Fibroblast of villous mesenchyme (primary cell): Measurements from ENCODE around the gene DRD3. TPM values are rescaled to one million over a fixed set of nuclear protein-coding genes. Genes with fewer than 3 reads are reported as not detected.

Experiments used
- DNase-seq: peaks from one replicate; pipeline ENCODE4 v3.0.0-alpha.2; 2010; ENCODE audit warnings: low read depth
- H3K4me3 ChIP-seq: 2 replicates; pipeline ENCODE4 v1.5.1; 2011; ENCODE audit warnings: low read depth, mild to moderate bottlenecking, low read length
- total RNA-seq: library from RNA; depleted of rRNA; stranded (reverse); fragments of >200 nt; gene quantifications from 2 replicates; pipeline ENCODE4 v1.2.3, GENCODE V29; 2012
- TF ChIP-seq, protein P1 (sequence below): IDR thresholded peaks from 2 replicates; pipeline ENCODE4 v1.5.1; 2012; ENCODE audit warnings: low read depth, mild to moderate bottlenecking, low read length; ENCODE audit not compliant: insufficient read depth

The DRD3 gene
- total RNA-seq, 1 donor: not detected

DNA sequence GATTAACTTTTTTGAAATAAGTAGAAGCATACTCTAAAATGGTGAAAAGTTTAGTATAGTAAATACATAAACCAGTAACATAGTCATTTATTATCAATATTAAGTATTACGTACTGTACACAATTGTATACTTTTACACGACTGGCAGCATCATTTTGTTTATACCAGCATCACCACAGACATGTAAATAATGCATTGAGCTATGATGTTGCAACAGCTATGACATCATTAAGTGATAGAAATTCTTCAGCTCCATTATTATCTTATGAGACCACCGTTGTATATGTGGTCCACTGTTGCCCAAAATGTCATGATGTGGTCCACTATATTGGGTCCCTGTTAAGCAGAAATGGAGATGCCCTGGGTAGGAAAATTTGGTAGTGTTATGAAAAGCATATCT, 51.3 kb downstream of the DRD3 start:
- H3K4me3 ChIP-seq: no peak overlapping the region
- TF ChIP-seq, protein P1, sequence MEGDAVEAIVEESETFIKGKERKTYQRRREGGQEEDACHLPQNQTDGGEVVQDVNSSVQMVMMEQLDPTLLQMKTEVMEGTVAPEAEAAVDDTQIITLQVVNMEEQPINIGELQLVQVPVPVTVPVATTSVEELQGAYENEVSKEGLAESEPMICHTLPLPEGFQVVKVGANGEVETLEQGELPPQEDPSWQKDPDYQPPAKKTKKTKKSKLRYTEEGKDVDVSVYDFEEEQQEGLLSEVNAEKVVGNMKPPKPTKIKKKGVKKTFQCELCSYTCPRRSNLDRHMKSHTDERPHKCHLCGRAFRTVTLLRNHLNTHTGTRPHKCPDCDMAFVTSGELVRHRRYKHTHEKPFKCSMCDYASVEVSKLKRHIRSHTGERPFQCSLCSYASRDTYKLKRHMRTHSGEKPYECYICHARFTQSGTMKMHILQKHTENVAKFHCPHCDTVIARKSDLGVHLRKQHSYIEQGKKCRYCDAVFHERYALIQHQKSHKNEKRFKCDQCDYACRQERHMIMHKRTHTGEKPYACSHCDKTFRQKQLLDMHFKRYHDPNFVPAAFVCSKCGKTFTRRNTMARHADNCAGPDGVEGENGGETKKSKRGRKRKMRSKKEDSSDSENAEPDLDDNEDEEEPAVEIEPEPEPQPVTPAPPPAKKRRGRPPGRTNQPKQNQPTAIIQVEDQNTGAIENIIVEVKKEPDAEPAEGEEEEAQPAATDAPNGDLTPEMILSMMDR: no peak
- peak; percentile 51 for DNase-seq

DNA sequence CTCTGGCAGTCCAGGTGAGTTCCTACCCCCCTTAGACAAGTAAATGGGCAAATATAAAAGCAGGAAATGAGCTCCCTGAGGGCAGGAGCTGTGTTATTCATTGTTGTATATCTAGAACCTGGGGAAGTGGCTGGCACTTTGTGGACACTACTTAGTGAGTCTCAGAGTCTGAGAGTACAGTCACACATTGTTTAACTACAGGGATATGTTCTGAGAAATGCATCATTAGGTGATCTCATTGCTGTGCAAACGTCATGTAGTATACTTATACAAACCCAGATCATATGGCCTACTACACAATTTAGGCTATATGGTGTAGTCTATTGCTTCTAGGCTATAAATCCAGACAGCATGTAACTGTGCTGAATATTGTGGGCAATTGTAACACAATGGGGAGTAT, 52.4 kb downstream of the DRD3 start:
- no peak for DNase-seq
- TF ChIP-seq, protein P1: no peak
- H3K4me3 ChIP-seq: no peak overlapping the region

DNA sequence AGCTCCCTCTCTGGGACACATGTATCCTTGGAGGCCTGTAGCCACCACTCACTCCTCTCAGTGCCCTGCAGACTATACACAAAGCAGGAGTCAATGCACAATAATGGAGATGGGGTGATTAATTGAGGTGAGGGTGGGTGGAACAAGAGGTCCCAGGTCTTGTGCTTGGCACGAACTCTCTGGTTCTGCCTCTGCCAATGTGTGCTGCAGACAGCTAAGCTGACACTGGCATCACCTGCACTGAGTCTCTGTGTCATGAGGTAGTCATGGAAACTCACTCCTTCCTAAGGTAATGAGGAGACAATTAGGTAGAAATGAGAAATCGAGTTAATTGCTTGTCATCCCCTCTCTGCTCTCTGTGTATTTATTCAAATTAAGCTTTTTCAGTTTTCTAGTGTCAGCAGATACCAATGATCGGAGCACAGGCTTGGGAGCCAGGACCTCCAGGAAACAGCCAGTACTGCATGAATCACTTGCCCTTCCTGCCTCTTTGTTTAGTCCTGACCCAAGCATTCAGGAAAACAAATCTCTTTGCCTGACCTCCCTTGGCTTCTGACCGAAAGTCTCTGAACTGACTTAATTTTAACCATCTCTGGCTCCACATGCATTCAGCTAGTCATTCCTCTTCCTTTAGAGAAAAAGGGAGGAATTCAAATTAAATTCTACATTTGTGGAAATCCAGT, 56.7 kb downstream of the DRD3 start:
- peak; percentile 32 for DNase-seq
- TF ChIP-seq, protein P1: no peak
- H3K4me3 ChIP-seq: no peak overlapping the region

DNA sequence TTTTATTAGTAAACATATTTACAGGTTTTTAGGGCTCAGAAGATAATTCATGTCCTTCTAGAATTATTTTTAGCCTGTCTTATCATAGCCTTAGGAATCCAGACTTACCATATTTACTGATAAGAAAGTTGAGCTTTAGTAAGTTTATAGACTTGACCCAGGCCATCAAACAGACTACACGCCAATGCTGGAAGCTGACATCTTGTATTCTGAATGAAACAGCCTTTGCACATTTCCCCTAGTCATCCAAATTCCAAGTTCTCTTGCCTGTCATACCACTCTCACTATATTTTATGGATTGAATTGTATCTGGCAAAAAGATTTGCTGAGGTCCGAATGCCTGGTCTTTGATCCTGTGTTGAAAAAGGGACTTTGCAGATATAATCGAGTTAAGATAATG, 58.6 kb downstream of the DRD3 start:
- DNase-seq: peak; percentile 38
- TF ChIP-seq, protein P1: no peak
- H3K4me3 ChIP-seq: no peak overlapping the region

DNA sequence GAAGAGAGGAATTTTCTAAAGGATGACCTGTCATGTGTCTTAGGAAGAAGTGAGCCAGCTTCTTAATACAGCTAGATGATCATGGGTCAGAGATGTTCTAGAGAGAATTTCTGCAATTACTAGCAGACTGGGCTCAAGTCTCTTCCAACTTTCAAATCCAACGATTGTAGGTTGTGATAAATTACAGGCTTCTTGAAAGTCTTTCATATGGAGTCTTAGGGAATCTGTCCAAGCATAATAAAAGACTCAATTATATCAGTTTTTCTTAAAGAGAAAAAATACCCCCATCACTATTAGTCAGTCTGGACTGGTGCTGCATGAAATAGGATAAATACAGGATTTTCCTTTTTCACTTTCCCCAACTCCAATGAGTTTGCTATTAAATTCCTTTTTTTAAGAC, 59.1 kb downstream of the DRD3 start:
- TF ChIP-seq, protein P1: no peak
- no peak for DNase-seq
- H3K4me3 ChIP-seq: no peak overlapping the region

DNA sequence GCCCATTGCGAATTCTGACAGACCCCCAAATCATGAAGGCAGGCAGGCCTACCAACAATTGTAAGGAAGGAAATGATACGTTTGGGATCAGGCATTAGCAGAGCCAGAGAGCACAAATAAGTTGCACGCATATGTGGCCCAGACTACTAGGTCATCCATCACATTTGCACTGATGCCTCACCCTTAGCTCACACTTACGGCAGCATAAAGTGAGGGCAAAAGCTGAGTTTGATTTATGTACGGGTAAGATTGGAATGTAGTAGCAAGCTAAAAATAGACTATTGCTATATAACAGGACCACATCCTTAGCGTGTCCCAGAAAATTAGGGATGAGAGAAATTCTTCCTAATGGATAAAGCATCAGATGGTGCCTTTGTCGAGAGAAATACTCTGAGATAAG, 63.7 kb downstream of the DRD3 start:
- TF ChIP-seq, protein P1: no peak
- no peak overlapping the region for H3K4me3 ChIP-seq
- no peak for DNase-seq

DNA sequence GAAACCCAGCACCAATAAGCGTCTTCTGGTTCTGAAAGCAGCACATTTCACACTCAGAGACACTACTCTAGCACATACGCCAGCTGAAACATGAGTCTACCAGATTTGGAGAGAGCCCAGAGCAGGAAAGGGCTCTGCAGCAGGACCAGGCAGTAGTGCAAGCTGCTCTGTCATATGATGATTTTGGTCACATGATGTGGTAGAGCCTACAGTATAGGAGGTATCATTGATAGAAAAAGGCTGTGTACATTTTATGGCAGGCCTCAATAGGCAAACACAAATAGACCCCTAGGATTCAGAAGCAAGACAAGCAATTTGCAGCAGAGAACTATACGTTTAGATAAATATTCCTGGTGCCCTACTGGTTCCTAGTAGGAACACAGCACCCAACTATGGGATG, 64.1 kb downstream of the DRD3 start:
- no peak overlapping the region for H3K4me3 ChIP-seq
- TF ChIP-seq, protein P1: no peak
- DNase-seq: no peak
